Measurements from ENCODE around the gene HECTD4.

- TF ChIP-seq POLR2A (IDR thresholded peaks at IDR 0.05; ENCODE audit: low read length) (no peak), GATA1 (IDR thresholded peaks at IDR 0.05; ENCODE audit: low read depth, low read length) (no peak)
Observed at GRCh38 chr12:112256780-112257179, 125.5 kb downstream of the HECTD4 start.

Measured in erythroblast (primary cell).